8988T (cell line): ENCODE data around the gene RAPGEF1.
"Not testable (repeated sequence)": the region's sequence is repeated elsewhere in the genome, so short reads cannot be mapped to it uniquely, and the experiment has no call there.

Experiments
- DNase-seq: peaks from one replicate; pipeline ENCODE4 v3.0.0; 2011

The RAPGEF1 gene

DNA sequence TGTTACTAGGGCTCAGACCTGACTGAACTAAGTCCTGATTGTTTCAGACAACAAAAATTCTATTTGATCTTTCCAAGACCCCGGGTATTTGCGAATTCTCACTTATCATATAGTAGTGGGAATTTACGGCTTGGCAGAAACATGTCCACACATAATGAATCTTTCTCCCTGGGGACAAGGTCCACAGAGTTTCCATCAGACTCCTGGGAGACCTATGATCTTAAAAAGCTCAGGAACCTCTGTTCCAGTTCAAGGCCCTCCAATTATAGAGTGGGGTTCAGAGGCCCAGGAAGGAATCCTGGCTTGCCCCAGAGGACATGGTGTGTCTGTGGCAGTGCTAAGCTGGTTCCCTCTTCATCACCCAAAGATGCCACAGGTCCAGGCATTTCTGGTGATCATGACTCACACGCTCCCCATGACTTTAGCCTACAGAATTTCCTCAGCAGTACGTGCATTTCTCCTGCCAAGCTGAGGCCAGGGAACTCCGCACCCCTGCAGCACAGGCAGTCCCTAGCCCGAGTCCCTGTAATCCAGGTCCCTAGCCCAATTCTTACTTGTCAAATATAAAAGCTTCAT, 12.6 kb downstream of the RAPGEF1 start:
- DNase-seq, result peak; percentile 44

- DNase-seq, result no peak
These were observed 15.2 kb downstream of the RAPGEF1 start for GRCh38 chr9:131724683-131725082.

GRCh38 chr9:131723632-131724031, 16.2 kb downstream of the RAPGEF1 start:
- DNase-seq, result no peak

GRCh38 chr9:131722255-131722654, 17.6 kb downstream of the RAPGEF1 start:
- DNase-seq, result no peak

DNA sequence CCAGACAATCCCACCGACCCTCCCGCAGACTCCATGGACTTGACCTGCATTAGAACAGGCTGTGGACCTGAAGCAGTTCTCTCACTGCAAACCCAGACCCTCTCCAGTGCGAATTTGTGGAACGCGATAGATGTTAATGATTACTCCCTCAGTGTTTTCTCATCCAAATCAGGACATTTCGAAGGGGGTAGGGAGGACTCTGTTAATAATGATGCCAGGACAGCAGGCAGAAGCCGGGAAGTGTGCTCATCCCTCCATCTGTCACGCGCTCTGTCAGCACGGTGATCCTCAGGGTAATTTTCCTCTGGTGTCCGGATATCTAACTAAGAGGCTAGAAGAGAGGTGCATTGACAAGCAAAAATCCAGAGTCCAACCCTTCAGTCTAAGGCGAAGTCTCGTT, 18.8 kb downstream of the RAPGEF1 start:
- no peak for DNase-seq

DNA sequence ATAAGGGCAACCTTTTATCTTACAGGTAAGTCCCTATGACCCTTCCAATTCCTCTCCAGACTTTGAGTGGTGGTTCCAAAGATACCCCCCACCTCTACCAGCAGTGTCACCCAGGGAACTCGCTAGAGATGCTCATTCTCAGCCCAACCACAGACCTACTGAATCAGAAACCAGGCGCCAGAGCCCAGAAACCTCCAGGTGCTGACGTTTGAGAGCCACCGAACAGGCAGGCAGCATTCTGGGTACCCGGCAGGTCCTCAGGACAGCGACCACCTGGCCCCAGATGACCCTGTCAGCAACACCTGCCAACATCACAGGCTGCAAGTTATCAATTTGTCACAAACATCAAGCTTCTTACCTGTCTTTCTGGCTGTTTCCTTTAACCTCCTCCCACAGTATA, 19.5 kb downstream of the RAPGEF1 start:
- DNase-seq, result no peak

DNA sequence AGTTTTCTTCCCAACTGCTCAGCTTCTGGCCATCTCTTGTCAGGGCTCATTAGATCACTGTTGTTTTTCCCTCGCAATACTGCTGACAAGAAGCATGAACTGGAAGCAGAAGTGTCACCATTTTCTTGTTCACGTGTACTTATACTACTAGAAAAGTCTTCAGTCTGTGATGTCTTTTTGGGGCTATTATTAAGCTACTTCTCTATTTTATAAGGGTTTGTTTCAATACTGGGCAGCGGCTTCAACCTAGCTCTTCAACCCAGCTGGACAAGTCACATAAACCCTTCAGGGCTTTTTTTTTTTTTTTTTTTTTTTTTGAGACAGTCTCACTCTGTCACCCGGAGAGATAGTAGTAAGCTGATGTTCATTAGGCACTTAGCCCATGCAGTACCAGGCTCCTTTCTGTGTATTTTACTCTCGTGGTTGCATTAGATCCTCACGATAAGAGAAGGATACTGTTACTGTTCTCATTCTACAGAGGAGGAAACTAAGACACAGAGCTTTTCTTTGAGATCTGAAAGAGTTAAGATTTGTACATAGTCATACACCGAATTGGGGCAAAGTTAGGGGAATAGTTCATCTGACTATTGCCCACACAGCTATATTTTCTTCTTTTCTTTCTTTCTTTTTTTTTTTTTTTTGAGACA, 20.5 kb downstream of the RAPGEF1 start:
- DNase-seq, result no peak

- DNase-seq, result no peak
These were observed 22.0 kb downstream of the RAPGEF1 start for GRCh38 chr9:131717719-131718460.

DNA sequence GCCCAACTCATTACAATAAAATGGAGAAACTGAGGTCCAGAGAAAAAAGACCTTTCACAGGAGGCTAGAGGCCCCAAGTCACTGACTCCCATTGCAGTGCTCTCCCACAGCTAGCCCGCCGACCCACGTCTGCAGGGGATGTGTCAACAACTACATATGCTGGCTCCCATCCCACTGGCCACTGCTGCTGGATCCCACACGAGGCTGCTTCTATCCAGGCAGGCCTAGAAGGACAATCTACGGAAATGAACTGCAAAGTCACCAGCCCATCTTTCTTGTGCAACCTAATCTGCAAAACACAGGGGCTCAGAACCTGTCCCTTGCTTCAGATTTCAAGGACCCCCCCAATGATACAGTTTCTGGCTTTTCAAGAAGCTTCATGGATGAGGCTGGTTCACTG, 24.0 kb downstream of the RAPGEF1 start:
- no peak for DNase-seq

DNA sequence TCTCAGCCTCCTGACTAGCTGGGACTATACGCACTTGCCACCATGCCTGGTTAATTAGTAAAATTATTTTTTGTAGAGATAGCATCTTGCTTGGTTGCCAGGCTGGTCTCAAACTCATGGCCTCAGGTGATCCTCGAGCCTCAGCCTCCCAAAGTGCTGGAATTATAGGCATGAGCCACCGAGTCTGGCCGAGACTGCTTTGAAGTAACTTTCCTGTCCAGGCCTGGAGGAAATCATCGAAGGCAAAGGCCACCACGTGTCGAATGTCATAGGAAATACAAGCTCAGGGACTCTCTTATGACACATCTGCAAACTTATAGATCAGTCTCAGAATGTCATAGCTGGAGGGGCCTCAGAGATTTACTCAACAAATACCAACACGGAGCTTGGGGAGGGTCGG, 25.1 kb downstream of the RAPGEF1 start:
- DNase-seq, result no peak

GRCh38 chr9:131714161-131714646, 25.7 kb downstream of the RAPGEF1 start:
- no peak for DNase-seq

DNA sequence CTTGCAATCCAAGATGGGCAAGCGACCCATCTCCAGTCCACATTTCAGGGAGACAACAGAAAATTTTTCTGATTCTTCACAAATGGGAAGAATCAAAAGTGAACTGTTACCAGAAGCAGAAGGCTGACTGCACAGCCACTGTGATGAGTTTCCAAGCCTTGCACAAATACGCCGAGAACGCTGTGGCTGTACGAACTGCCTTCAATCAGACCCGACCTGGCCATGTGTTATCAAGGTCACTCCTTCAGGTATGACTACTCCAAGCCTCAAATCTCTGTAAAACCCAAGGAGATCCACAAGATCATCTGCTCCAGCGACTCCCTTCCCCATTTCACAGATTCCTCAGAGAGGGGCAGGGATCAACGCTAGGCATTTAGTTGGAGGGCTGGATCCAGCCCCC, 26.9 kb downstream of the RAPGEF1 start:
- no peak for DNase-seq

DNA sequence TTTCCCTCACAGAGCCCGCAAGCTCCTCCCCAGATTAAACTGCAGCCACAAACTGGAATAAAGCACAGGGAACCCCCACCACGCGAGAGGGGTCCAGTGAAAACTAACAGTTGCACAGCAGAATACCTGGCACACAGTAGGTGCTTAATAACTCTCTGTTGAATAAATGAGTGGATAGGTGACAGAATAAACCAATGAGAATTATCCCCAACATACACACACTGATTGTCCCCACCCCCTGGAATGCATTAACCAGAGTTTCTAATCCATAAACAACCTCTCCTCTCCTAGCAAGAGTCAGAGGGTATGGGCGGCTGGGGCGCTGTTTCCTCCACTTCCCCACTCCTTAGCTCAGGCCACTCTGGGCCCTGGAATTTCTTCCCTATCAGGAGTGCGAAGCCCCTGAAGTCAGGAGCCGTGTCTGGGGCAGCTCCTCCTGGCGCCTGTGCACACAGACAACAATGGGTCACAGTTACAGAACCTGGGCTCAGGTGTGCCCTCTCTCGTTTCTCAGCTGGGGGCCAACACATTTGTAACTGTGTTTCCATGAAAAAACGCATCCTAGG, 27.6 kb downstream of the RAPGEF1 start:
- no peak for DNase-seq

DNA sequence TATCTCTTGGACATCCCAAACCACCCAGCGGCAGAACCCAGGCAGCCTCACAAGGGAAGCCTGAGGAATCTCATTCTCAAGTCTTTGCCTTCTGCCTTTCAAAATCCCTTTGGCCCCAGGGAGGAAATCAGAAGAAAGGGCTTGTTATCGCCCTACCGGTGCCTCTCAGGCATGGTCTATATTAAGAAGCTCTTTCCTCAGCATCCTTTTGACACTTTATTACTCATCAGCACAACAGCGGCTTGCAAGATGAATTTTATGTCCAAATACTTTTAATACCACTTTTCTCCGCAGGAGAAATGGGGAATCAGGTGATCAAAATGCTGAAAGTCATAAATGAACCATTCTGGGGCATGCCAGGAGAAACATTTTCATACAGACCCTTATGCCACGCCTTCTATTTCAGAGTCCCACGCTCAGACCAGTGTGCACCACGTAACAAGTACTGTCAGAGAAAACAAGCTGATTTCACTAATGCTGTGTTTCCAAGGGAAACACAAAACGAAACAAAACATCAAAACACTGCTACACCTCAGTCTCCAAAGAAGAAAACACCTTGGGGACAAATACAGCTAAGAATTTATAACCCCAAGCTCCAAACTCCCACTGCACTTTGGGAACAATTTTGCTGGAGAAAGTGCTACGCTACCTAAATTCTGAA, 30.0 kb downstream of the RAPGEF1 start:
- no peak for DNase-seq

- not testable (repeated sequence) for DNase-seq
These were observed 30.7 kb downstream of the RAPGEF1 start for GRCh38 chr9:131709010-131709770.

- no peak for DNase-seq
These were observed 31.5 kb downstream of the RAPGEF1 start for GRCh38 chr9:131708226-131709002.

DNA sequence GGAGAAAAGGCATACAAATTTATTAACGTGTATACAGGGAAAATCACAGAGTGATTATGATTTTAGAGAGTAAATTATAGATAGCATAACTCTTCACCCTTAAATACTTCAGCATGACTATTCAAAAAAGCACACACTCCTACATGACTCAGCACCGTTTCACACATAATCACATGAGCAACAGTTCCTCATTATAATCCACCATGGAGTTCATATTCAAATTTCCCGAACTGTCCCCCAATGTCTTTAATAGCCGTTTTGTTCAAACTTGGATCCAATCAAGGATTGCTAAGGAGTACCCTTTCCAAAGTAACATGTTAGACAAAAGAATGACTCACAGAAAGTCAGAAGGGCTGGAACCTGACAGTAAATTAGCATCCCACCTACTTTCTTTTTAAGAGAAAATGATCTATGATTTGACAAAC, 32.1 kb downstream of the RAPGEF1 start:
- DNase-seq, result no peak

GRCh38 chr9:131707050-131707449, 32.8 kb downstream of the RAPGEF1 start:
- no peak for DNase-seq

GRCh38 chr9:131706608-131706970, 33.3 kb downstream of the RAPGEF1 start:
- no peak for DNase-seq

GRCh38 chr9:131704988-131705387, 34.9 kb downstream of the RAPGEF1 start:
- no peak for DNase-seq

DNA sequence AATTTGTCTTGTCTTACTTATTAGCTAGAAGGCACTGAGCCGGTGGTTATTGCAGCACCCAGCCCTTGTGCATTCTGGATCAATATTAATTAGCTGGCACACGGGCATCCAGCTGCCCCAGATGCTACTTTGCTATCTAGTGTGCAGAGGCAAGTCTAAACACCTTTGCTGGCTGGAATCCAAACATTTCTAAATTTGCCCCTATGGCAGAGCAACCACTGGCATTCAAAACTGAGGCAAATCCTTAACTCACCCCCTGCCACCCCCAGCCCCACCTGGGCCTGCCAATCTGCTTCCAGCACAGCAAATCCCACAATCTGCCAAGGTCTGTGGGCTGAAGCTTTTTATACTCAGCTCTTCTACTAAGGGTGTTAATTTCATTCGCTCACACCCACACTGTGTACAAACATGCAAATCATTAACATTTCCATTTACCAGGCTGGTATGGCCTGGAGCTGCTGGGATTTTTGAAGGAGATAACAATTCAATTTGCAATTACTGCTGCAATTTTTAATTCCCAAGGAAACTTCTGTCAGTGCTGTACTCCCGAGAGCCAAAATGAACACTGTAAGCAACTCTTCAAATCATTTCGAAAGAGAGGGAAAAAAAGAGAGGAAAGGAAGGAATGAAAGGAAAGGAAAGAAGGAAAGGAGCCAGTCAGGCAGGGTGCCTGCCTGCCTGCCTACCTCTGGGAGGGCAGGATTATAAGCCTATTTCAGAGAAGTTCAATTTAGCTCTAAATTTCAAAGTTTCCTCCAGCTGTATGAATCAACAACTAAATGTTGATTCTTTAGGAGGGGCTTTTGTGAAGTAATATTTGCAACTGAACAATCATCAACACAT, 35.5 kb downstream of the RAPGEF1 start:
- DNase-seq, result no peak
